K562 (cell line): Measurements from ENCODE around the gene LRRC74B. TPM values are rescaled to one million over a fixed set of nuclear protein-coding genes. Genes with fewer than 3 reads are reported as not detected.
A peak's percentile ranks its signal among the peaks of the same experiment; 100 is the strongest.

Source experiments
- ARID1B ChIP-seq: fragments of 450-650 bp; IDR thresholded peaks from 2 replicates; pipeline ENCODE4 v1.6.1; 2016; ENCODE audit warnings: antibody characterized with exemption, mild to moderate bottlenecking, inconsistent platforms
- ETV1 ChIP-seq: fragments of 450-650 bp; conservative IDR thresholded peaks from 2 replicates; pipeline ENCODE4 v1.6.1; 2016; ENCODE audit warnings: missing genetic modification characterization, control low read depth, low read depth, missing compliant biosample characterization
- HDGF ChIP-seq: fragments of 450-650 bp; IDR thresholded peaks from 2 replicates; pipeline ENCODE4 v1.6.1; 2016
- HLTF ChIP-seq: fragments of 450-650 bp; IDR thresholded peaks from 2 replicates; pipeline ENCODE4 v1.6.1; 2016
- HOXB6 ChIP-seq: fragments of 250-450 bp; sonication (Bioruptor Pico); IDR thresholded peaks from 2 replicates; pipeline ENCODE4 v1.5.1; 2022; ENCODE audit warnings: mild to moderate bottlenecking, borderline replicate concordance
- MED1 ChIP-seq: sonication (generic); formaldehyde crosslinking; IDR thresholded peaks from 2 replicates; pipeline ENCODE4 v1.8.1; 2023; ENCODE audit warnings: missing genetic modification reagents, borderline replicate concordance
- MTA3 ChIP-seq: fragments of 450-650 bp; formaldehyde crosslinking; IDR thresholded peaks from 2 replicates; pipeline ENCODE4 v1.6.1; 2017; ENCODE audit warnings: mild to moderate bottlenecking, borderline replicate concordance
- NR2F6 ChIP-seq: fragments of 450-650 bp; formaldehyde crosslinking; IDR thresholded peaks from 2 replicates; pipeline ENCODE4 v1.4.0; 2020; ENCODE audit warnings: mild to moderate bottlenecking
- OTX1 ChIP-seq: fragments of 450-650 bp; formaldehyde crosslinking; IDR thresholded peaks from 2 replicates; pipeline ENCODE4 v1.4.0; 2022; ENCODE audit warnings: mild to moderate bottlenecking
- PRMT5 ChIP-seq: sonication (generic); formaldehyde crosslinking; IDR thresholded peaks from 2 replicates; pipeline ENCODE4 v1.5.0; 2020; ENCODE audit warnings: missing genetic modification reagents
- TOE1 ChIP-seq, 2 experiments: fragments of 450-650 bp in 1 of 2; sonication (generic) in 1 of 2; formaldehyde crosslinking in 1 of 2; IDR thresholded peaks; 2 replicates each; pipeline versions ENCODE4 v1.7.1 to v1.8.0; 2016 to 2022; ENCODE audit warnings: borderline replicate concordance in 2 of 2, mild to moderate bottlenecking in 2 of 2, antibody characterized with exemption in 1 of 2, inconsistent platforms in 1 of 2, low read depth in 1 of 2, missing genetic modification reagents in 1 of 2, moderate library complexity in 1 of 2
- ZNF324 ChIP-seq: fragments of 250-450 bp; sonication (Bioruptor Pico); IDR thresholded peaks from 2 replicates; pipeline ENCODE4 v1.4.0; 2020; ENCODE audit warnings: mild to moderate bottlenecking
- ZNF57 ChIP-seq: fragments of 450-650 bp; formaldehyde crosslinking; IDR thresholded peaks from 2 replicates; pipeline ENCODE4 v1.4.0; 2020; ENCODE audit warnings: mild to moderate bottlenecking, moderate library complexity
- polyA plus RNA-seq, 8 experiments: library from polyadenylated mRNA; depleted of rRNA in 4 of 8; stranded (reverse) in 5 of 8; unstranded in 3 of 8; fragments of >200 nt; fragmentation: Nextera tagmentation in 2 of 8; fragmentation: Illumina TruSeq in 1 of 8; extraction: Ambion mirVana in 2 of 8; extraction: Trizol in 1 of 8; gene quantifications; 2 replicates each; pipeline versions ENCODE4 v1.2.1 to v1.2.3, GENCODE V29; 2011 to 2014; ENCODE audit warnings: inconsistent platforms in 1 of 8, missing spikeins in 1 of 8
- total RNA-seq, 7 experiments: library from RNA; depleted of rRNA in 6 of 7; stranded (reverse); fragments of >200 nt in 6 of 7; fragmentation: Illumina TruSeq in 2 of 7; extraction: Trizol in 2 of 7; gene quantifications; 2 replicates each; pipeline versions ENCODE4 v1.2.1 to v1.2.3, GENCODE V29; 2011 to 2021; ENCODE audit warnings: low replicate concordance in 1 of 7
- TF ChIP-seq, protein P1 (sequence below): fragments of 250-450 bp; sonication (Bioruptor Pico); IDR thresholded peaks from 2 replicates; pipeline ENCODE4 v1.4.0; 2020; ENCODE audit warnings: mild to moderate bottlenecking, moderate library complexity
- TF ChIP-seq, protein P2 (sequence below): fragments of 450-650 bp; formaldehyde crosslinking; IDR thresholded peaks from 2 replicates; pipeline ENCODE4 v1.4.0; 2020; ENCODE audit warnings: mild to moderate bottlenecking, moderate library complexity
- TF ChIP-seq, protein P3 (sequence below): sonication (generic); formaldehyde crosslinking; IDR thresholded peaks from 2 replicates; pipeline ENCODE4 v1.8.0; 2022; ENCODE audit warnings: mild to moderate bottlenecking, low read depth, missing genetic modification reagents
- TF ChIP-seq, protein P4 (sequence below): fragments of 250-450 bp; sonication (Bioruptor Pico); IDR thresholded peaks from 2 replicates; pipeline ENCODE4 v1.4.0; 2020; ENCODE audit warnings: borderline replicate concordance
- TF ChIP-seq, protein P5 (sequence below): fragments of 250-450 bp; sonication (Bioruptor Pico); IDR thresholded peaks from 2 replicates; pipeline ENCODE4 v1.8.0; 2022; ENCODE audit warnings: moderate library complexity, mild to moderate bottlenecking, inconsistent platforms

LRRC74B gene
- total and polyA plus RNA-seq, 9 of the 15 experiments (the other 6 are each of a cell fraction or from before 2014, with no cell fraction given): not detected

DNA sequence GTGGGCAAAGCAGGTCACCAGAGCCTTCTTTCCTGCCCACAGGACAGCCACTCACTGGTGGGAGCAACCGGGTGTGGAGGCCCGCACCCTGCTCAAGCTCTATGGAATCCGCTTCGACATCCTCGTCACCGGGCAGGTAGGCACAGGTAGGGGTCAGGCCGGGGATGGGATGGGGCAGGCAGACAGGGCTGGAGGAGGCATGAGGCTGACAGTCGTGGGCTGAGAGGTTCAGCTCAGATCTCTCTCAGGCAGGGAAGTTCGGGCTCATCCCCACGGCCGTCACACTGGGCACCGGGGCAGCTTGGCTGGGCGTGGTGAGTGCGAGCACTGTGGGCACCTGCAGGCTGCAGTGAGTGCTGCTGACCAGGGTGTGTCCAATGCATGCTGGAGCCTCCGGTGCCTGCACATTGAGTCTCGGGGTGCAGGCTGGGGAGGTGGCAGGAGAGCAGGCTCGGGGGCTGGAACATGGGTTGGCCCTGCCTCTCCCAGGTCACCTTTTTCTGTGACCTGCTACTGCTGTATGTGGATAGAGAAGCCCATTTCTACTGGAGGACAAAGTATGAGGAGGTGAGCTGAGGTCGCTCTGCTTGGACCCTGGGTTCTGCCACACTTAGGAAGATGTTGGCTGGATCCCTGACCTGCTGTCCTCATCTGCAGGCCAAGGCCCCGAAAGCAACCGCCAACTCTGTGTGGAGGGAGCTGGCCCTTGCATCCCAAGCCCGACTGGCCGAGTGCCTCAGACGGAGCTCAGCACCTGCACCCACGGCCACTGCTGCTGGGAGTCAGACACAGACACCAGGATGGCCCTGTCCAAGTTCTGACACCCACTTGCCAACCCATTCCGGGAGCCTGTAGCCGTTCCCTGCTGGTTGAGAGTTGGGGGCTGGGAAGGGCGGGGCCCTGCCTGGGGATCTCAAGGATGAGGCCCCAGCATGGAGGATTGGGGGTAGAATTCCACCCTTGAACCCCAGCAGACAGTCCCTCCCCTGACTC, 19.7 kb upstream of the LRRC74B start (continued):
- TF ChIP-seq HLTF (no peak), HOXB6 (CRISPR knock-in tag) (0 out of 2 replicates have a peak, but pooled peaks have one; percentile 38), ZNF57 (CRISPR knock-in tag) (0 out of 2 replicates have a peak, but pooled peaks have one; percentile 37), OTX1 (CRISPR knock-in tag) (peak; percentile 83; the same call in 1 of the 2 replicates), MED1 (CRISPR knock-in tag) (peak; percentile 43; the same call in 1 of the 2 replicates), TOE1 (IDR thresholded peaks at IDR 0.05; ENCODE audit: borderline replicate concordance) (no peak), TOE1 (CRISPR knock-in tag; IDR thresholded peaks at IDR 0.05; ENCODE audit: borderline replicate concordance, low read depth) (0 out of 2 replicates have a peak, but pooled peaks have one; percentile 40), ARID1B (no peak), MTA3 (no peak; the same call in 1 of the 2 replicates), NR2F6 (CRISPR knock-in tag) (peak; percentile 56; the same call in 1 of the 2 replicates), ZNF324 (no peak), PRMT5 (CRISPR knock-in tag) (0 out of 2 replicates have a peak, but pooled peaks have one; percentile 35), HDGF (no peak), ETV1 (no peak)
- TF ChIP-seq, protein P1, sequence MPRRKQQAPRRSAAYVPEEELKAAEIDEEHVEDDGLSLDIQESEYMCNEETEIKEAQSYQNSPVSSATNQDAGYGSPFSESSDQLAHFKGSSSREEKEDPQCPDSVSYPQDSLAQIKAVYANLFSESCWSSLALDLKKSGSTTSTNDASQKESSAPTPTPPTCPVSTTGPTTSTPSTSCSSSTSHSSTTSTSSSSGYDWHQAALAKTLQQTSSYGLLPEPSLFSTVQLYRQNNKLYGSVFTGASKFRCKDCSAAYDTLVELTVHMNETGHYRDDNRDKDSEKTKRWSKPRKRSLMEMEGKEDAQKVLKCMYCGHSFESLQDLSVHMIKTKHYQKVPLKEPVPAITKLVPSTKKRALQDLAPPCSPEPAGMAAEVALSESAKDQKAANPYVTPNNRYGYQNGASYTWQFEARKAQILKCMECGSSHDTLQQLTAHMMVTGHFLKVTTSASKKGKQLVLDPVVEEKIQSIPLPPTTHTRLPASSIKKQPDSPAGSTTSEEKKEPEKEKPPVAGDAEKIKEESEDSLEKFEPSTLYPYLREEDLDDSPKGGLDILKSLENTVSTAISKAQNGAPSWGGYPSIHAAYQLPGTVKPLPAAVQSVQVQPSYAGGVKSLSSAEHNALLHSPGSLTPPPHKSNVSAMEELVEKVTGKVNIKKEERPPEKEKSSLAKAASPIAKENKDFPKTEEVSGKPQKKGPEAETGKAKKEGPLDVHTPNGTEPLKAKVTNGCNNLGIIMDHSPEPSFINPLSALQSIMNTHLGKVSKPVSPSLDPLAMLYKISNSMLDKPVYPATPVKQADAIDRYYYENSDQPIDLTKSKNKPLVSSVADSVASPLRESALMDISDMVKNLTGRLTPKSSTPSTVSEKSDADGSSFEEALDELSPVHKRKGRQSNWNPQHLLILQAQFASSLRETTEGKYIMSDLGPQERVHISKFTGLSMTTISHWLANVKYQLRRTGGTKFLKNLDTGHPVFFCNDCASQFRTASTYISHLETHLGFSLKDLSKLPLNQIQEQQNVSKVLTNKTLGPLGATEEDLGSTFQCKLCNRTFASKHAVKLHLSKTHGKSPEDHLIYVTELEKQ (CRISPR knock-in tag): peak; percentile 72; the same call in 1 of the 2 replicates
- TF ChIP-seq, protein P2, sequence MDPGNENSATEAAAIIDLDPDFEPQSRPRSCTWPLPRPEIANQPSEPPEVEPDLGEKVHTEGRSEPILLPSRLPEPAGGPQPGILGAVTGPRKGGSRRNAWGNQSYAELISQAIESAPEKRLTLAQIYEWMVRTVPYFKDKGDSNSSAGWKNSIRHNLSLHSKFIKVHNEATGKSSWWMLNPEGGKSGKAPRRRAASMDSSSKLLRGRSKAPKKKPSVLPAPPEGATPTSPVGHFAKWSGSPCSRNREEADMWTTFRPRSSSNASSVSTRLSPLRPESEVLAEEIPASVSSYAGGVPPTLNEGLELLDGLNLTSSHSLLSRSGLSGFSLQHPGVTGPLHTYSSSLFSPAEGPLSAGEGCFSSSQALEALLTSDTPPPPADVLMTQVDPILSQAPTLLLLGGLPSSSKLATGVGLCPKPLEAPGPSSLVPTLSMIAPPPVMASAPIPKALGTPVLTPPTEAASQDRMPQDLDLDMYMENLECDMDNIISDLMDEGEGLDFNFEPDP: no peak
- TF ChIP-seq, protein P3, sequence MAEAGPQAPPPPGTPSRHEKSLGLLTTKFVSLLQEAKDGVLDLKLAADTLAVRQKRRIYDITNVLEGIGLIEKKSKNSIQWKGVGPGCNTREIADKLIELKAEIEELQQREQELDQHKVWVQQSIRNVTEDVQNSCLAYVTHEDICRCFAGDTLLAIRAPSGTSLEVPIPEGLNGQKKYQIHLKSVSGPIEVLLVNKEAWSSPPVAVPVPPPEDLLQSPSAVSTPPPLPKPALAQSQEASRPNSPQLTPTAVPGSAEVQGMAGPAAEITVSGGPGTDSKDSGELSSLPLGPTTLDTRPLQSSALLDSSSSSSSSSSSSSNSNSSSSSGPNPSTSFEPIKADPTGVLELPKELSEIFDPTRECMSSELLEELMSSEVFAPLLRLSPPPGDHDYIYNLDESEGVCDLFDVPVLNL (CRISPR knock-in tag): no peak
- TF ChIP-seq, protein P4, sequence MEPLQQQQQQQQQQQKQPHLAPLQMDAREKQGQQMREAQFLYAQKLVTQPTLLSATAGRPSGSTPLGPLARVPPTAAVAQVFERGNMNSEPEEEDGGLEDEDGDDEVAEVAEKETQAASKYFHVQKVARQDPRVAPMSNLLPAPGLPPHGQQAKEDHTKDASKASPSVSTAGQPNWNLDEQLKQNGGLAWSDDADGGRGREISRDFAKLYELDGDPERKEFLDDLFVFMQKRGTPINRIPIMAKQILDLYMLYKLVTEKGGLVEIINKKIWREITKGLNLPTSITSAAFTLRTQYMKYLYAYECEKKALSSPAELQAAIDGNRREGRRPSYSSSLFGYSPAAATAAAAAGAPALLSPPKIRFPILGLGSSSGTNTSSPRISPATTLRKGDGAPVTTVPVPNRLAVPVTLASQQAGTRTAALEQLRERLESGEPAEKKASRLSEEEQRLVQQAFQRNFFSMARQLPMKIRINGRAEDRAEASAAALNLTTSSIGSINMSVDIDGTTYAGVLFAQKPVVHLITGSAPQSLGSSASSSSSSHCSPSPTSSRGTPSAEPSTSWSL (CRISPR knock-in tag): peak; percentile 63; the same call in 1 of the 2 replicates
- TF ChIP-seq, protein P5, sequence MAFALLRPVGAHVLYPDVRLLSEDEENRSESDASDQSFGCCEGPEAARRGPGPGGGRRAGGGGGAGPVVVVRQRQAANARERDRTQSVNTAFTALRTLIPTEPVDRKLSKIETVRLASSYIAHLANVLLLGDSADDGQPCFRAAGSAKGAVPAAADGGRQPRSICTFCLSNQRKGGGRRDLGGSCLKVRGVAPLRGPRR (CRISPR knock-in tag): peak; percentile 90
